HG03432 (cell line): ENCODE results near the gene RWDD4.
"Not testable (repeated sequence)": the region's sequence is repeated elsewhere in the genome, so short reads cannot be mapped to it uniquely, and the experiment has no call there.

Experiments used
- ATAC-seq: cut with Tn5 transposase; IDR thresholded peaks from one replicate; pipeline ENCODE4 v1.9.1; 2021; ENCODE audit warnings: mild to moderate bottlenecking, moderate library complexity; ENCODE audit not compliant: unreplicated experiment

The RWDD4 gene

DNA sequence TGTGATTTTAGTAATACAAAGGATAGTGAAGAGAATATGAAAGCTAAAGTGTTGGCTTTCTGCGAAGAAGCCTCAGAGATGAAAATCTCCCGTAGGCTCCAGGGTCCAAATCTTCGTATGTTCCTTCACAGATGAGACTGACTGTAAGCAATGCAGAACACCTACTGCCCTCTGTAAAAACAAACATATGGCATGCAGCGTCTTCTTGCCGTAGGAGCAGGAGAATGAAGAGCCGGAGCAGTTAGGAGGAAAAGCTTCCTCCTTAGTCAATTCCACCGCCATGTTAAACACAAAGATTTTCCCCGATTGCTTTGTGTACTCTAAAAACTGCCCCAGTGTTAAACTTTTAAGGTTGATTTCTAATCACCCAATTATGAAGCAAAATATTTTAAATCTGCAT lies 22.5 kb downstream of the RWDD4 start:
- no peak for ATAC-seq

DNA sequence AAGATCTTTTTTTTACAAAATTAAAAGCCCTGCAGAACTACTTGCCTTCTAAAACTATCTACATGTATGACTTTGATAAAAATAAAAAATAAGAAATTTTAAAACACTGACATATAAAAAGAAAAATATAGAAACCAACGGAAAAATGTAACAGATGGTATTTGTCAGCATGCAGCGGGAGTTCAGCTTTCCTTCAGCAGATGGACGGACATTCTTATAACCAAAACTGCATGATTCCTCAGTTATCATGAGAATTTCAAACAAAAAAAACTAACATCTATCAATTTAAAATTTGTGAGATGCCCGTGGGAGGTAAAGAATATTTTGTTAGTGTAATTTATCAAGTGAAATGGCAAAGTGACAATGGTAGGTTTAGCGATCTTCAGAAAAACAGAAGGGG lies 23.2 kb downstream of the RWDD4 start:
- no peak for ATAC-seq

DNA sequence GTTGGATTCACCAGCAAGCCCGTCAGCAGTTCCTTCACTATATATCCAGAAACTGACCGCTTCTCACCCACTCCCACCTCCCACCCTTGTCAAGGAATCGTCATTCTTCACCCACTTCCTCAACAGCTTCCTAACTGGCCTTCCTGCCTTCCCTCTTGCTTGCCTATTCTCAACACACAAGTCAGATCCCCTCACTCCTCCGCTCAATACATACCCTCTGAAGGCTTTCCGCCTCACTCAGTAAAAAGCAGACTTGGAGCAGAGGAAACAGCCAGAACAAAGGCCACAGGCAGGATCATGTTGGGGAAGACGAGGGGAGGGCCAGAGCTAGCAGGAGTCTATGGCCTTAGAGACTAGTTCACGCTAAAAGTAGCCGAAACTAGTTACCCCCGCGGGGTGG lies 23.7 kb downstream of the RWDD4 start:
- ATAC-seq: no peak

DNA sequence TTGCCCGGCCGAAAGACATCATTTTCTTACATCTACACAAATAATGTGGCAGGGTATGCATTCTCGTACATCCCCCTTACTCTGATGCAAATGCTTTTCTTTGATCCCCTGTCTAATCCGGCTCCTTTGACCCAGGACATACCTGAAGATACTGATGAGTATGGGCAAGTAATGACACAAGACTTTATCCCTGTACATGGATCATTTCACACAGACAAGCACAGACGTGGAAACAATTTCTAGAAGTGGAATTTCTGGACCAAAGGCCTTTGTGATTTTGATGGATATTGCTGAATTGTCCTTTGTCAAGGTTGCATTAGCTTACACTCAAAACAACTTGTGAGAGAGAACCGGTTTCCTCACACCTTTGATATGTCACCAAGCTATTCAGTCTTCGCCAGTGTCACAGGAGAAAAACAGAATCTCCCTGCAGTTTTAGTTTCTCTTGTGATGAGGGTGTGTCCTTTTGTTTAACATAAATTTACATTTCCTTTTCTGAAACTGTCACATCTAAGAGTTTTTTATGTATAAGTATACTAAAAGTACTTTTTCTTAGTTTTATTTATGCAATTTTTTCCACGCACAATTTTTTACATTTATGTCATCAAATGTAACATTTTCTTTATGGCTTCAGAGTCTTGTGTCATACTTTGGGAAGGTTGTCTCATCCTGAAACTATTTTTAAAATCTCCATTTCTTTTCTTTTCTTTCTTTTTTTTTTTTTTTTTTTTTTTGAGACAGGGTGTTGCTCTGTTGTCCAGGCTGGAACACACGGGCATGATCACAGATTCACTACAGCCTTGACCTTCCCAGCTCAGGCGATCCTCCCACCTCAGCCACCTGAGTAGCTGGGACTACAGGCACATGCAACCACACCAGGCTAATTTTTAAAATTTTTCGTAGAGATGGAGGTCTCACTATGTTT lies 25.2 kb downstream of the RWDD4 start:
- no peak for ATAC-seq

DNA sequence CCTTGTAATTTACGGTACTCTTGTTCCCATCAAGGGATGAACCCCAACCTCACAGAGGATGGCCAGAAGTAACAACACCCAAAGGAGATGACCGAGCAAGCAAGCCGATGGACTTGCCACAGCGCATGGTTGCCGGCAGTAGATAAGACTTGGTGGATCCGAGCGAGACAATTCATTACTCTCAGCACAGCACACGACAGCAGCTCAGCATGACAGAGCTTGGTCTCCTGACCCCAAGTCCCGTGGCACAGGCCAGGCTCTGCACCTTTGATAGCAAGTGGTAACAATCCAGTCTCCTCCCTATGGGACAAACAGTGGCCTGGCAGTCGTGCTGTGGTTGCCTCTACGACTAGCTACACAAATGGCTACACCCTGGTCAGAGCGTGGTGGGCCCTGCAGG lies 26.3 kb downstream of the RWDD4 start:
- no peak for ATAC-seq

DNA sequence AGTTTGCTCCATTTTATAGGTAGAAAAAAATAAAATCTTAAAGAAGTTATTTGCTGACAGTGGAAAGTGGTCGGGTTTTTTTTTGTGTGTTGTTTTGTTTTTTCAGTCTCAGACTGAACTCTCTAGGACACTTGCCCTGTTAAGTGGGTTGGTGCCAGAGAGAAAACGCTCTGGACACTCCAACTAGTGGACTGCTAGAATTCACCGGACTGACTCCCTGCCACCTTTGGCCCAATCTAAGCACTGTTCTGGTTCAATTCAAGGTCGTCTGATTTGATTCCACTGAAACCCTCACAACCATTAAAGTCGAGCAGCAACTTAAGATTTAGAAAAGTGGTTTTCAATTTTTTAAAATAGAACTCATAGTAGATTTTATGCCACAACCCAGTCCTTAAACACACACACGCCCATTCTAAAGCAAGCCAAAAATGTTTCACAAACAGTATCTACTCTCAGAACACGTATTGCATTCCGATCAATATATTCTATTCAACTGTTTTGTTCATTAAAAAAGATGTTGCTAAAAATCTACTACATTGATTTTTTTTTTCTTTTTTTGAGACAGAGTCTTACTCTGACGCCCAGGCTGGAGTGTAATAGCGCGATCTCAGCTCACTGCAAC lies 27.3 kb downstream of the RWDD4 start:
- ATAC-seq: no peak

DNA sequence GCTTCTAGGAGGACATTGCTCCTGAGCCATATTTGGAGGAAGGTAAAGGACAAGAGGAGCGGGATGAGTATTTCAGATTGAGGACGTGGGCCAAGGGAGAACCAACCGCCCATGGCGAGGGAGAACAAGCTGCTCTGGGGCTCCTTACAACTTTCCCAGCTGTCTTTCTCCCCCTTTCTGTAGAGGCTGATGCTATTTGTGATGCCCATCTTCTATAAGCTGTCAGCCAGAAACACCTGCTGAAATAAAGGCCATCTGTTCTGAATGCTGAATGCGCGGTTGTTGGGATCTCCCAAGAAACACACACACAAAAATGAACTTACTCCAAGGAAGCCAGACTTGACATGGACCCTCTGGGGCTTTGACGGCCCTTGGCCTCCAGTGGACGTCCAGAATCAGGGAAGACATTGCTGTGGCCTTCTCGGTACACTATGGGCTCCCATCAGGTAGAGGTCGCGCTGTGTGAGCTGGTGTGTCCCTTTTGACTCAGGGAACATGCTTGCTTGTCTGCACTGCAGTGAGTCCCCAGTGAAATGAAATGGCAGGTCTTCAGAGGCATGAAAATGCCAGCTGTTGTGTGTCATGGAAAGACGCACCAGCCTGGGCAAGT lies 30.9 kb downstream of the RWDD4 start:
- no peak for ATAC-seq

DNA sequence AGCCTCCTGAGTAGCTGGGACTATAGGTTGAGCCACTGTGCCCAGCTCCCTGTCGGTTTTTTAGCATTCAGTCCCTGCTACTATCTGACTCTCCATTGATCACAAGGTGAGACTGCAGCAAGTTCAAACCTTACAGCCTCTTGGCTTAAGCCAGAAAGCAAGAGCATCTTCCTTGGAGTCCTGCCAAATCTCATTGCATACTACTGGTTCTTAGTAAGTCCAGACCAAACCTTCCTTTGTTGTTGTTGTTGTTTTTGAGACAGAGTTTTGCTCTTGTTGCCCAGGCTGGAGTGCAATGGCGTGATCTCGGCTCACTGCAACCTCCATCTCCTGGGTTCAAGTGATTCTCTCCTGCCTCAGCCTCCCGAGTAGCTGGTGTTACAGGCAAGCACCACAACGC lies 31.7 kb downstream of the RWDD4 start:
- ATAC-seq: not testable (repeated sequence)

DNA sequence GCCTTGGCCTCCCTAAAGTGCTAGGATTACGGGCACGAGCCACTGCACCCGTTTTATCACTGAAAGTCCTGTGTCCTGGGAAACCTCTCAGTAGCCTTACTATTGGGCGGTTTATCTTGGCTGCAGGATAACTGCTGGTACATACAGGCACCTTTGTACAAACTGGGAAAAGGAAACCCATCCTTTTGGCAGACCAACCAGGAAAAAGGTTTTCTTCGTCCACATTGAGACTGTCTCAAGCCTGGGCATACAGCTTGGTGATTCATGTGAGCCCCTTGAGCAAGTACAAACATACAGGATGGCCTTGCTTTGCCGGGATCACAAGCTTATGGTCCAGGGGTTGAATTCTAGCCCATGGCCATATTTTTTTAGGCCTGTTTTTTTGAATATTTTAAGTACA lies 32.8 kb downstream of the RWDD4 start:
- no peak for ATAC-seq

DNA sequence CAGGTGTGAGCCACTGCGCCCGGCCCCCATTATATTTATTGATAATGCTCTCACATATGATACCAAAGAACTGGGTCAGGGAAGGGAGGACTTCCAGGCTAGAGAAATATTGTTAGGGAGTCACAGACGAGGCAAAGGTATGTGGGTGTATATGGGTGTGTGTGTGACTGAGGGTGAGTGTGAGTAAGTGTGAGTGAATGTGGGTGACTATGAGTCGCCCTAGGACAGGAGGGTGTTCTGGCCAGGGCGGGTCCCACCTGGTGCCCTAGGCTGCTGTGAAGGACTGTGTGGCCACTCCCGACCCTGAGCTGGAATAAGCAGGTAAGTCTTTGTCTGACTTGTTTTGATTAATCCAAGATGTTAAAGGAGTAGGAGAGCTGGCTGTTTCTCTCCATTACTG lies 34.4 kb downstream of the RWDD4 start:
- ATAC-seq: no peak

DNA sequence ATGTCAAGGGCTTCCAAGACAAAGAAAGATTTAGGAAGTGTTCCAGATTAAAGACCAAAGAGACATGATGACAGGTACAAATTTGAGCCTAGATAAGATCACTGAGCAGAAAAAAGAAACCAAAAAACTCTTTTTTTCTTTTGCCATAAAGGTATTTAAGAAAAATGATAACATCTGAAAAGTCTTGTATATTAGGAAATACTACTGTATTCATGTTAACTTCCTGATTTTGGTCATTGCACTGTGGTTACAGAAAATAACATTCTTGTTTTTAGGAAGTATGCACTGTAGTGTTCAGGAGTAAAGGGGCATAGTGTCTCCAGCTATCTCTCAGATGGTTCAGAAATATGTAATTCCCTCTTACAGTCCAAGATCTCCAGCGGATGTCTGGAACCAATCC lies 37.1 kb downstream of the RWDD4 start:
- no peak for ATAC-seq

DNA sequence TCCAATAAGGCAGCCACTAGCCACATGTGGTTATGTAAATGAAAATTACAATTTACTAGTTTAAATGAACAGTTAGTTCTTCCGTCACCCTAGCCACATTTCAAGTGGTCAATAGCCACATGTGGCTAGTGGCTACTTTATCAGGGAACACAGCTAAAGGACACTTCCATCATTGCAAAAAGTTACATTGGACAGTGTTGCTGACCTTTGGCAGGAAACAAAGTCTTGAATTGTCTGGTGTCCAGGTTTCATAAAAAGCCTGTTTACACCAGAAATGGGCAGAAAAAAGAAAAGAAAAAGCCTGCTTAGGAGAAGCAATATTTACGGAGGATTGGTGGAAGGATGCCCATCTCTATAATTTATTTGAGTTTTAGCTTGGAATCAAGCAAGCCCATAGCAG lies 38.6 kb downstream of the RWDD4 start:
- ATAC-seq: no peak

DNA sequence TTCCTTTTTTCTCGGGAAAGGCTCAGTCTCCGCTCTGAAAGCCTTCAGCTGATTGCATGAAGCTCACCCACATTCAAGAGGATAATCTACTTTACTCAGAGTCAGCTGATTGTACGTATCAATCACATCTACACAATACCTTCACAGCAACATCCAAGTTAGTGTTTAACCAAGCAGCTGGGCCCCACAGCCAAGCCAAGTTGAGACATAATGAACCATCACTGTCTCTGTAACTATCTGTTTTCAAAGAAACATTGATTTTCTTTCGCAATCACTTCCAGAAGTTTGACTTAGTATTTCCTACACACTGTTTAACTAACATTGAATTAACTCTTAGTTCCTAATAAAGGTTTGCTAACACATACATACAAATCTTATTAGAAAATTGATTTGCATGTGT lies 40.3 kb downstream of the RWDD4 start:
- ATAC-seq: no peak

DNA sequence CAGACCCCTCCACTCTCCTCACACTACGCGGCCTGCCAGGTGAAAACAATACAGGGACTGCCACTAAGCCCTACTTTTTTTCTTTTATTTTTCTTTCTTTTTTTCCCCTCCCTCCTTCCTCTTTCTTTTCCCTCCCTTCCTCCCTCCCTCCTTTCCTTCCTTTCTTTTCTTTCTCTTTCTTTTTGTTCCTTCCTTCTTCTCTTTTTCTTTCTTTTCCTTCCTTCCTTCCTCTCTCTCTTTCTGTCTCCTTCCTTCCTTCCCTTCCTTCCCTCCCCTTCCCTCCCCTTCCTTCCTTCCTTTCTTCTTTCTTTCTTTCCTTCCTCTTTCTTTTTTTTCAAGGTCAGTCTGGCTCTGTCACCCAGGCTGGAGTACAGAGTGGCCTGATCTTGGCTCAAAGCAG lies 41.9 kb downstream of the RWDD4 start:
- ATAC-seq: no peak

DNA sequence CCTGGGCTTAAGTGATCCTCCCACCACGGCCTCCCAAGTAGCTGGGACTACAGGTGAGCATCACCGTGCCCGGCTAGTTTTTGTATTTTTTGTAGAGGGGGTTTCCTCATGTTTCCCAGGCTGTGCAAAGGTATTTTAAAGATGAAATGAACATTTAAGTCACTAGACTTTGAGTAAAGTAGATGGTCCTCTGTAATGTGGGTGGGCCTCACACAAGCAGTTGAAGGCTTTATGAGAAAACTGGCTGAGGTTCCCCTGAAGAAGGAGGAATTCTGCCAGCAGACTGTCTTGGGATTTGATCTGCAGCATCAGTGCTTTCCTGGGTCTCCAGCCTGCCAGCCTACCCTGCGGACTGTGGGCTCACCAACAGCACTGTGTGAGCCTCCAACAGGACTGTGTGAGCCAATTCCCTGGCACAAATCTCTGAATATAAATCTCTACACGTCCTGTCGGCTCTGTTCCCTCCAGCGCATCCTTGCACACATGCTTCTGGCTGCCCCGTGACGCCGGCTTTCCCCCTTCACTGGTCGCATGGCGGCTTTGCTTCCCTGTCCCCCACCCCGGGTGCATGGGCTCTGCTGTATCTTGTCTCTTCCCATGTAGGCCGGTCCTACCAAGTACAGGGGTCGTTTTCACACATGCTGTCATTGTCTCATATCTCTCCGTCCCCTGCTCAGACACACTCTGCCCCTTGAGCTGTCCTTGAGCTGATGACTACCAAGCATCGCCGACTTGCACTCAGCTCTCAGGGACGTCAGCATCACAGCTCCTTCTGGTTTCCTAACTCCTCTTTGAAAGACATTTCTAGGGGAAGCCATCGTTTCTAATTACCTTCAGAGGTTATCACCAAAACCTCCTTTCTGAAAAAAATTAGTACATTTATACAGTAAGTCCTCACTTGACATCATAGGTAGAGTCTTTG lies 46.4 kb downstream of the RWDD4 start:
- ATAC-seq: no peak

DNA sequence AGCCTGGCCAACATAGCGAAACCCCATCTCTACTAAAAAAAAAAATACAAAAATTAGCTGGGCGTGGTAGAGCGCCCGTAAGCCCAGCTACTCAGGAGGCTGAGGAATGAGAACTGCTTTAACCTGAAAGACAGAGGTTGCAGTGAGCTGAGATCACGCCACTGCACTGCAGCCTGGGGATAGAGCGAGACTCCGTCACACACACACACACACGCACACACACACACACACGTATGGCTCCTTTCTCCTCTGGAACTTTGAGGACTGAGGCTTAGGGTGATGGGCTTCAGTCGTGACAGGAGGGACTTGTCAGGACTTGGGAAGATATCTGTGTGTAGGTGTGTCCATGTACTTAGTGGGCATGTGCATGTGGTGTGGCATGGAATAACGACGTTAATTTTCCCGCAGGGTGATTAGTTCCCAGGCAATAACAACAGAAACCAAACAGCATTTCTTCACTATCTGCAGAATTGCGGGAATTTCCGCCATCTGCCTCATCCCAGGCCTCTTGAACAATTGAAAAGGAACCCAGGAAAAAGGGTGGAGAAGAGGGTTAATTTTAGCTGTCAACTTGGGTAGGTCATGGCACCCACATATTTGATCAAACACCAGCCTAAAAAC lies 47.7 kb downstream of the RWDD4 start:
- ATAC-seq: no peak

DNA sequence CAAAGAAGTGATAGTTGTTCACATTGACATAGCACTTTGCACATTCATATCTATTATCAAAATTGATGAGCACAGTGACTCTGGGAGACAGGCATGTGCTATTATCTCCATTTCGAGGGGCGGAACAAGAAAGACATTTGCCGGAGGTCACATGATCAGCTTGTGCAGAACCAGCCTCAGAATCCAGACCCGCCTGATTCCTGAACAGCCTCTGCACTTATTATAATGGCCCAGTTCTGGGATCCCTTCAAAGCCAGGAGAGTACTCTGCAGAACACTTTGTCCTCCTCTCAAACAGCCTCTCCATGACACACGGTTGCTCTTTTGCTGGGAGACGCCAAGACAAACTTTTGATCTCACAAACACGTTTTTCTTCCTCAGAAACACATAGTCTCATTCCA lies 48.4 kb downstream of the RWDD4 start:
- ATAC-seq: no peak

DNA sequence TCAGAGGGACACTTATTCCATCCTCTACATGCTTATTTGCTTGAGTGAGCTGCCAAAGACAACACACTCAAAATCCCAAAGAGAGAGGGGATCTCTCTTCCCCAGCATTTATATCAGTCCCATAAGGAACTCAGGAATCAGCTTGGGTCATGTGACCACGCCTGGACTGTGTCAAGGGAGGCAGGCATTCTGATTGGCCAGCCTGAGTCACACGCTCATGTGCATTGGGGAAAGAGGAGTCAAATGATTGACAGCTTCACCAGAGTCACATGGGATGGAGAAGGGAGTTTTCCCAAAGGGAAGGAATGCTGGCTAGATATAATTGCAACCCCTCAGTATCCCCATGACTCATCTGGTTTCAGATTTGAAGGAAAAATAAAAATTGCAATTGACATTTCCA lies 49.0 kb downstream of the RWDD4 start:
- no peak for ATAC-seq

DNA sequence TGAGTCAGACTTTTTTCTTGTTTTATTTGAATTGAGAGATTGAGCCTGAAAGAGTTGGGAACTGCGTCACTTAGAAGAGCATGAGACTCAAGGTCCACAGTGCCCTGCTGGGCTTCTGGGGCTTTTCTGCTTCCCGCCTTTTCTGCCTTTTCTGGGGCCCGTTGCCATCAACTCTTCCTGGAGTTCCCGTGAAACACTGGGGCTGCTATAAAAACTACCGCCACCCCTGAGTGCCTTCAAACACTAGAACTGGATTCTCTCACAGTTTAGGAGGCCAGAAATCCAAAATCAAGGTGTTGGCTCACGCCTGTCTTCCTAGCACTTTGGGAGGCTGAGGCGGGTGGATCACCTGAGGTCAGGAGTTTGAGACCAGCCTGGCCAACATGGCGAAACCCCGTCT lies 49.8 kb downstream of the RWDD4 start:
- no peak for ATAC-seq

DNA sequence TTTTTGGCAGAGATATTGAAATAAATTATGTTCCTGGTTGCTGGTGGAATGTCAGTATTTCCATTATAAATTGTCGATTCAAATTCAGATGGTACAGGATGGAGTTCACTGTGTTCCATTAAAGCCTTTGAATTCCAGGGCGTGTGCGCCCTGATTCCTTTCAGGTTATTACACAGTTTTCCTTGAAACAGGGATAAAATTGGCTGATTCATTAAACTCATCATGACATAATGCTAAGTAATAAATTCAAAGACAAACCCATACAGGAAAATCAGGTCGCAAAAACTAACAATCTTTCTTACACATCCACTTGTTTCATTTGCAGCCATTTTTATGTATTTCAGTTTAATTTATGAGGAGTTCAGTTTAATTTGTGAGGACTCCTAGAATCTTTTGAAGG lies 51.1 kb downstream of the RWDD4 start:
- no peak for ATAC-seq

DNA sequence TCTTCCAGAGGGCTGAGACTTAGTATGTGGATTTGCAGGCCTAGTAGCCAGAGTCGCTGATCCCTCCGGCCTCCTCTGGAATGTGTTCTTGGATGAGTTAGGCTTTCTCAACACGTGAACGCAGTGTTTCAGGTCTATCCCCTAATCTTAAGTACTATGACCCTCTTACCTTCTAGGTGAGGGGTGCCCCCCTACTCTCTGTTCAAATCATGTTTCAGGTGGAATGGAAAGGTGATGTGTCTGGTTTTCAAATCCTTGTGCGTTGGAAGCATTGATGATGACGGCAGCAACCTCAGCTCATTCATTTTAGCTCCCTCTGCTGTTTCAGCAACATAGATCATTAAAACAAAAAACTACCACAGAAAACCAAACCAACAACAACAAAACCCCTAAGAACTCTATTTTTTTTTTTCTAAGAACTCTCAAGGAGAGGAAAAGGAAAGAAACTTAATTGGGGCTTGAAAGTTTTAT lies 56.4 kb downstream of the RWDD4 start:
- ATAC-seq: no peak
